ENCODE measurements around the gene DNAH11. TPM values are rescaled to one million over a fixed set of nuclear protein-coding genes. Genes with fewer than 3 reads are reported as not detected.

The DNAH11 gene
- total RNA-seq, 1 experiment from 2014 or later = 0.39 TPM

GRCh38 chr7:21642422-21642821 is 99.6 kb downstream of the DNAH11 start:
- Histone ChIP-seq H3K4me2 (ENCODE audit: low read length) (no peak overlapping the region), H3K36me3 (ENCODE audit: control insufficient read depth in 1 of 2, insufficient read depth in 2 of 2, low read length in 2 of 2) (no peaks in the 10 kb centered on the region), H3K79me2 (ENCODE audit: insufficient read depth, low read length) (no peaks in the 10 kb centered on the region), H2AFZ (ENCODE audit: low read depth, low read length, poor library complexity, severe bottlenecking) (no peak overlapping the region), H3K9me3 (ENCODE audit: control insufficient read depth in 1 of 2, insufficient read depth in 1 of 2, low read depth in 1 of 2, low read length in 2 of 2) (no peaks in the 10 kb centered on the region), H3K27ac (ENCODE audit: low read depth, low read length) (no peak overlapping the region), H3K4me3 (replicated peaks in 1 of 2; ENCODE audit: low read depth in 1 of 2, low read length in 2 of 2) (no peak overlapping the region), H3K9ac (ENCODE audit: low read length) (no peak overlapping the region), H3K27me3 (ENCODE audit: insufficient read depth, low read length) (0 out of 2 replicates have a peak, but pooled peaks cover 3% of the 10 kb centered on the region), H3K9me2 (ENCODE audit: insufficient read depth) (no peaks in the 10 kb centered on the region), H3K4me1 (ENCODE audit: control insufficient read depth in 1 of 2, insufficient read depth in 2 of 2, low read length in 2 of 2) (no peaks in the 10 kb centered on the region), H4K20me1 (ENCODE audit: insufficient read depth) (no peaks in the 10 kb centered on the region)
- no TSS peak for BruUV-seq (replicated peaks)
- ChIA-PET CTCF (no interaction called here), POLR2A (no interaction called here), RAD21 (ENCODE audit: low non-redundant PET in 1 of 2, low total read pairs in 2 of 2, uncharacterized antibody in 2 of 2, unreplicated experiment in 2 of 2) (no interaction called here)
- intact Hi-C loops (cut with micrococcal nuclease) = no loop called here
- DNase-seq (ENCODE audit: low read depth, low spot score) = no peak
- TF ChIP-seq ZFX (IDR thresholded peaks at IDR 0.05) (no peak), ATF3 (IDR thresholded peaks at IDR 0.05) (no peak), TCF7L2 (IDR thresholded peaks at IDR 0.05; ENCODE audit: borderline replicate concordance, extremely low read depth, insufficient read depth, insufficient read length) (no peak), ELF1 (IDR thresholded peaks at IDR 0.05; ENCODE audit: borderline replicate concordance, low read depth) (no peak), SP1 (IDR thresholded peaks at IDR 0.05; ENCODE audit: low read depth) (no peak), CBX3 (IDR thresholded peaks at IDR 0.05; ENCODE audit: low read depth) (no peak), JUND (IDR thresholded peaks at IDR 0.05) (no peak), ZNF274 (IDR thresholded peaks at IDR 0.05; ENCODE audit: low read depth, low read length) (no peak)
- no peak for ATAC-seq

- Histone ChIP-seq H3K9me2 (ENCODE audit: insufficient read depth) (no peaks in the 10 kb centered on the region), H2AFZ (ENCODE audit: low read depth, low read length, poor library complexity, severe bottlenecking) (no peak overlapping the region), H3K27ac (ENCODE audit: low read depth, low read length) (no peak overlapping the region), H4K20me1 (ENCODE audit: insufficient read depth) (no peaks in the 10 kb centered on the region), H3K79me2 (ENCODE audit: insufficient read depth, low read length) (no peaks in the 10 kb centered on the region), H3K4me2 (ENCODE audit: low read length) (no peak overlapping the region), H3K4me3 (replicated peaks in 1 of 2; ENCODE audit: low read depth in 1 of 2, low read length in 2 of 2) (no peak overlapping the region), H3K27me3 (ENCODE audit: insufficient read depth, low read length) (no peaks in the 10 kb centered on the region), H3K9ac (ENCODE audit: low read length) (no peak overlapping the region), H3K36me3 (ENCODE audit: control insufficient read depth in 1 of 2, insufficient read depth in 2 of 2, low read length in 2 of 2) (no peaks in the 10 kb centered on the region), H3K4me1 (ENCODE audit: control insufficient read depth in 1 of 2, insufficient read depth in 2 of 2, low read length in 2 of 2) (no peaks in the 10 kb centered on the region), H3K9me3 (ENCODE audit: control insufficient read depth in 1 of 2, insufficient read depth in 1 of 2, low read depth in 1 of 2, low read length in 2 of 2) (no peaks in the 10 kb centered on the region)
- ChIA-PET CTCF (no interaction called here), RAD21 (ENCODE audit: low non-redundant PET in 1 of 2, low total read pairs in 2 of 2, uncharacterized antibody in 2 of 2, unreplicated experiment in 2 of 2) (no interaction called here), POLR2A (no interaction called here)
- intact Hi-C loops (cut with micrococcal nuclease) = no loop called here
- BruUV-seq (replicated peaks) = no TSS peak
- TF ChIP-seq MAX (IDR thresholded peaks at IDR 0.05) (no peak), EGR1 (IDR thresholded peaks at IDR 0.05; ENCODE audit: low read depth) (no peak), YY1 (IDR thresholded peaks at IDR 0.05; ENCODE audit: extremely low read depth, insufficient replicate concordance, low read depth, low read length) (no peak), SRF (IDR thresholded peaks at IDR 0.05; ENCODE audit: low read depth) (no peak), ZNF274 (IDR thresholded peaks at IDR 0.05; ENCODE audit: low read depth, low read length) (no peak), RAD21 (IDR thresholded peaks at IDR 0.05; ENCODE audit: low read depth) (no peak), SIN3A (IDR thresholded peaks at IDR 0.05; ENCODE audit: low read depth) (no peak), EZH2 (IDR thresholded peaks at IDR 0.05) (no peak), SP1 (IDR thresholded peaks at IDR 0.05; ENCODE audit: low read depth) (no peak), CTCF (IDR thresholded peaks at IDR 0.05 in 2 of 3, conservative IDR thresholded peaks at IDR 0.05 in 1 of 3; ENCODE audit: borderline replicate concordance in 1 of 3, insufficient read depth in 1 of 3, low read depth in 2 of 3, low read length in 2 of 3) (no peak), POLR2A (IDR thresholded peaks at IDR 0.05; ENCODE audit: borderline replicate concordance, extremely low read depth, insufficient read depth, insufficient read length) (no peak), ELF1 (IDR thresholded peaks at IDR 0.05; ENCODE audit: borderline replicate concordance, low read depth) (no peak), ATF3 (IDR thresholded peaks at IDR 0.05) (no peak), FOSL1 (IDR thresholded peaks at IDR 0.05; ENCODE audit: low read depth) (no peak), ZFX (IDR thresholded peaks at IDR 0.05) (no peak), TCF7L2 (IDR thresholded peaks at IDR 0.05; ENCODE audit: borderline replicate concordance, extremely low read depth, insufficient read depth, insufficient read length) (no peak)
- ATAC-seq = no peak
- DNase-seq (ENCODE audit: low read depth, low spot score) = no peak
Observed at GRCh38 chr7:21651697-21652096, 108.9 kb downstream of the DNAH11 start.

Data from HCT116 (cell line).